GM23338 (cell line): ENCODE results near the gene MERTK. TPM values are rescaled to one million over a fixed set of nuclear protein-coding genes. Genes with fewer than 3 reads are reported as not detected.

Experiments
- ATAC-seq: fragments of 200-7000 bp; cut with Tn5 transposase; 3 replicates; pipeline ENCODE4 v1.9.1; 2020
- DNase-seq: peaks from one replicate; pipeline ENCODE4 v3.0.0-alpha.2; 2015; ENCODE audit warnings: low spot score
- H2AFZ ChIP-seq: fragments of 200-600 bp; sonication (generic); 2 replicates; pipeline ENCODE4 v1.8.0; 2016; ENCODE audit warnings: antibody characterized with exemption, mild to moderate bottlenecking, moderate library complexity
- H3F3A ChIP-seq: fragments of 200-600 bp; sonication (generic); replicated peaks from 2 replicates; pipeline ENCODE4 v1.8.0; 2017; ENCODE audit warnings: antibody characterized with exemption, mixed run types, low read depth
- H3K27ac ChIP-seq: fragments of 200-600 bp; sonication (generic); 2 replicates; pipeline ENCODE4 v1.6.1; 2016; ENCODE audit warnings: low read depth
- H3K27me3 ChIP-seq: fragments of 200-600 bp; sonication (generic); 2 replicates; pipeline ENCODE4 v1.8.0; 2016; ENCODE audit warnings: mild to moderate bottlenecking, mixed run types, moderate library complexity; ENCODE audit not compliant: insufficient read depth
- H3K36me3 ChIP-seq: fragments of 200-600 bp; sonication (generic); 2 replicates; pipeline ENCODE4 v1.8.0; 2016; ENCODE audit warnings: mild to moderate bottlenecking; ENCODE audit not compliant: insufficient read depth
- H3K4me1 ChIP-seq: fragments of 200-600 bp; sonication (generic); 2 replicates; pipeline ENCODE4 v1.8.0; 2016; ENCODE audit warnings: mild to moderate bottlenecking, moderate library complexity; ENCODE audit not compliant: insufficient read depth
- H3K4me2 ChIP-seq: fragments of 200-600 bp; sonication (generic); 2 replicates; pipeline ENCODE4 v1.7.1; 2017; ENCODE audit warnings: mixed run types
- H3K4me3 ChIP-seq: fragments of 200-600 bp; sonication (generic); 2 replicates; pipeline ENCODE4 v1.6.1; 2016; ENCODE audit warnings: mixed run types
- H3K79me2 ChIP-seq: fragments of 200-600 bp; sonication (generic); replicated peaks from 2 replicates; pipeline ENCODE4 v1.8.0; 2017; ENCODE audit warnings: mild to moderate bottlenecking; ENCODE audit not compliant: insufficient read depth
- H3K9me2 ChIP-seq: fragments of 200-600 bp; sonication (generic); 2 replicates; pipeline ENCODE4 v1.8.0; 2017; ENCODE audit not compliant: insufficient read depth
- H4K20me1 ChIP-seq: fragments of 200-600 bp; sonication (generic); replicated peaks from 2 replicates; pipeline ENCODE4 v1.8.0; 2017; ENCODE audit warnings: mild to moderate bottlenecking; ENCODE audit not compliant: insufficient read depth
- H3K27ac Mint-ChIP-seq: 2 replicates; pipeline ENCODE4 v1.8.0; 2020; ENCODE audit warnings: inconsistent platforms, mild to moderate bottlenecking, moderate library complexity, mixed read lengths
- H3K27me3 Mint-ChIP-seq: 3 replicates; pipeline ENCODE4 v1.8.0; 2022; ENCODE audit warnings: low read depth, mild to moderate bottlenecking, moderate library complexity, mixed read lengths, inconsistent platforms; ENCODE audit not compliant: insufficient read depth, poor library complexity
- H3K36me3 Mint-ChIP-seq: 3 replicates; pipeline ENCODE4 v1.8.0; 2021; ENCODE audit warnings: low read depth, mild to moderate bottlenecking, inconsistent platforms, moderate library complexity, mixed read lengths
- H3K4me1 Mint-ChIP-seq: 3 replicates; pipeline ENCODE4 v1.8.0; 2020; ENCODE audit warnings: mild to moderate bottlenecking, inconsistent platforms, mixed read lengths
- H3K4me3 Mint-ChIP-seq: 3 replicates; pipeline ENCODE4 v1.8.0; 2021; ENCODE audit warnings: moderate library complexity, mild to moderate bottlenecking, inconsistent platforms, mixed read lengths
- H3K9me3 Mint-ChIP-seq: 3 replicates; pipeline ENCODE4 v1.8.0; 2020; ENCODE audit warnings: moderate library complexity, mild to moderate bottlenecking, inconsistent platforms, mixed read lengths
- CREB1 ChIP-seq: fragments of 250-450 bp; sonication (Bioruptor Pico); IDR thresholded peaks from 2 replicates; pipeline ENCODE4 v1.5.0; 2020; ENCODE audit warnings: low read depth, mild to moderate bottlenecking, moderate library complexity
- EZH2 ChIP-seq: fragments of 200-600 bp; sonication (generic); IDR thresholded peaks from one replicate; pipeline ENCODE4 v1.8.0; 2017; ENCODE audit warnings: antibody characterized with exemption, mild to moderate bottlenecking, low read depth; ENCODE audit not compliant: unreplicated experiment
- EZH2phosphoT487 ChIP-seq: fragments of 200-600 bp; sonication (generic); IDR thresholded peaks from one replicate; pipeline ENCODE4 v1.8.1; 2018; ENCODE audit warnings: antibody characterized with exemption; ENCODE audit not compliant: unreplicated experiment
- JUNB ChIP-seq: IDR thresholded peaks from one replicate; pipeline ENCODE4 v1.6.1; 2016; ENCODE audit warnings: antibody characterized with exemption; ENCODE audit not compliant: unreplicated experiment
- NANOG ChIP-seq: IDR thresholded peaks from 2 replicates; pipeline ENCODE4 v1.6.1; 2016; ENCODE audit warnings: antibody characterized with exemption, borderline replicate concordance
- POLR2AphosphoS5 ChIP-seq: IDR thresholded peaks from 2 replicates; pipeline ENCODE4 v1.6.1; 2016; ENCODE audit warnings: antibody characterized with exemption, low read depth
- ZNF331 ChIP-seq: fragments of 250-450 bp; sonication (Bioruptor Pico); IDR thresholded peaks from 2 replicates; pipeline ENCODE4 v1.5.0; 2020; ENCODE audit warnings: low read depth, mild to moderate bottlenecking, moderate library complexity
- polyA plus RNA-seq: library from polyadenylated mRNA; unstranded; fragments of >200 nt; fragmentation: Nextera tagmentation; extraction: Ambion mirVana; gene quantifications from 2 replicates; pipeline ENCODE4 v1.2.1, GENCODE V29; 2016
- total RNA-seq: library from RNA; depleted of rRNA; stranded (reverse); fragments of >200 nt; shearing (Covaris generic); gene quantifications from 2 replicates; pipeline ENCODE4 v1.2.3, GENCODE V29; 2014
- TF ChIP-seq, protein P1 (sequence below): IDR thresholded peaks from one replicate; pipeline ENCODE4 v1.6.1; 2018; ENCODE audit warnings: antibody characterized with exemption; ENCODE audit not compliant: unreplicated experiment

MERTK gene
- total and polyA plus RNA-seq, 2 experiments from 2014 or later = 3.0 to 9.0 TPM

DNA sequence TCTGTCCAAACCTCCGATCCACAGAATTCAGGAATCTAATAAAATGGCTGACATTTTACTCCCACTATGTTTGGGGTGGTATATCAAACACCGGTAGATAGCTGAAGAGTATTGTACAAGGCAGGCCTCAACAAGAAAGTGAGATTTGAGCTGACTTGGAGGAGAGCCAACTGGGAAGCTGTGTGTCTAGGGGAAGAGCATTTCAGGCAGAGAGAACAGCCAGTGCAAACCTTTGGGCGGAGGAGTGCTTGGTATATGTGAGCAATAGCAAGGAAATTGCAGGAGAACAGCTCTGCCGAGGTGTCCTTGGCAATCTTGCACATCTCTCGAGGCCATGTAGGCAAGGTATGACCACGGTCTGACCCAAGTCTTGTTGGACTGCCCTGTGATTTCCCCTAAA lies 1.8 kb upstream of the MERTK start:
- peaks cover 15% of the 10 kb centered on the region for H3K4me1 Mint-ChIP-seq
- H3K27me3 Mint-ChIP-seq = peaks cover 21% of the 10 kb centered on the region
- no peaks in the 10 kb centered on the region for H3F3A ChIP-seq
- no peak for TF ChIP-seq ZNF331 (CRISPR knock-in tag)
- TF ChIP-seq, protein P1, sequence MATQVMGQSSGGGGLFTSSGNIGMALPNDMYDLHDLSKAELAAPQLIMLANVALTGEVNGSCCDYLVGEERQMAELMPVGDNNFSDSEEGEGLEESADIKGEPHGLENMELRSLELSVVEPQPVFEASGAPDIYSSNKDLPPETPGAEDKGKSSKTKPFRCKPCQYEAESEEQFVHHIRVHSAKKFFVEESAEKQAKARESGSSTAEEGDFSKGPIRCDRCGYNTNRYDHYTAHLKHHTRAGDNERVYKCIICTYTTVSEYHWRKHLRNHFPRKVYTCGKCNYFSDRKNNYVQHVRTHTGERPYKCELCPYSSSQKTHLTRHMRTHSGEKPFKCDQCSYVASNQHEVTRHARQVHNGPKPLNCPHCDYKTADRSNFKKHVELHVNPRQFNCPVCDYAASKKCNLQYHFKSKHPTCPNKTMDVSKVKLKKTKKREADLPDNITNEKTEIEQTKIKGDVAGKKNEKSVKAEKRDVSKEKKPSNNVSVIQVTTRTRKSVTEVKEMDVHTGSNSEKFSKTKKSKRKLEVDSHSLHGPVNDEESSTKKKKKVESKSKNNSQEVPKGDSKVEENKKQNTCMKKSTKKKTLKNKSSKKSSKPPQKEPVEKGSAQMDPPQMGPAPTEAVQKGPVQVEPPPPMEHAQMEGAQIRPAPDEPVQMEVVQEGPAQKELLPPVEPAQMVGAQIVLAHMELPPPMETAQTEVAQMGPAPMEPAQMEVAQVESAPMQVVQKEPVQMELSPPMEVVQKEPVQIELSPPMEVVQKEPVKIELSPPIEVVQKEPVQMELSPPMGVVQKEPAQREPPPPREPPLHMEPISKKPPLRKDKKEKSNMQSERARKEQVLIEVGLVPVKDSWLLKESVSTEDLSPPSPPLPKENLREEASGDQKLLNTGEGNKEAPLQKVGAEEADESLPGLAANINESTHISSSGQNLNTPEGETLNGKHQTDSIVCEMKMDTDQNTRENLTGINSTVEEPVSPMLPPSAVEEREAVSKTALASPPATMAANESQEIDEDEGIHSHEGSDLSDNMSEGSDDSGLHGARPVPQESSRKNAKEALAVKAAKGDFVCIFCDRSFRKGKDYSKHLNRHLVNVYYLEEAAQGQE = no peak
- TF ChIP-seq EZH2phosphoT487 = no peak
- no peak for TF ChIP-seq JUNB
- no peak for TF ChIP-seq CREB1 (CRISPR knock-in tag)
- TF ChIP-seq NANOG = no peak
- TF ChIP-seq POLR2AphosphoS5 = no peak
- no peak overlapping the region for H3K27ac ChIP-seq
- no peaks in the 10 kb centered on the region; the same call in 1 of the 2 replicates for H3K79me2 ChIP-seq
- no peaks in the 10 kb centered on the region for H3K9me3 Mint-ChIP-seq
- H3K36me3 ChIP-seq = no peaks in the 10 kb centered on the region
- no peak overlapping the region for H3K4me3 ChIP-seq
- no peaks in the 10 kb centered on the region; the same call in 2 of the 3 replicates for H3K36me3 Mint-ChIP-seq
- H3K27me3 ChIP-seq = peaks cover 28% of the 10 kb centered on the region
- peaks cover 9% of the 10 kb centered on the region; the same call in 1 of the 2 replicates for H4K20me1 ChIP-seq
- H3K4me3 Mint-ChIP-seq = 0 out of 3 replicates have a peak overlapping the region, but pooled peaks have one; percentile 20
- DNase-seq (no peak), ATAC-seq (no peak)
- peaks cover 14% of the 10 kb centered on the region for H3K4me1 ChIP-seq
- no peak overlapping the region for H3K4me2 ChIP-seq
- no peaks in the 10 kb centered on the region for H3K9me2 ChIP-seq
- H2AFZ ChIP-seq = no peak overlapping the region; the same call in 1 of the 2 replicates
- H3K27ac Mint-ChIP-seq = no peak overlapping the region

DNA sequence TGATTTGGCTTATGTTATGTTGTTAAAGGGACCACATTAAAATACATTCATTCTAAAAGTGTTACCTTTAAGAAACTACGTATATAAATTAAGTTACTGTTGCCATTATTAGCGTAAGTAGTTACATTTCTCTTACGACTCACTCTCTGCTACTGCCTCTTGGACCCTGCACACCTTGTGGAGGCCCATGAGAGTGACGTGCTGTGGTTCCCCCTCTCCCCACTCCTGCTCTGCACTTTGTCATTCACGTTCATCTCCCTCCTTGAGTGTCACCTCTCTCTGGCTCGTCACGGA lies 830 bp upstream of the MERTK start:
- no peaks in the 10 kb centered on the region for H3K9me2 ChIP-seq
- Mint-ChIP-seq H3K4me3 (peak overlapping the region; percentile 92), H3K4me1 (peaks cover 18% of the 10 kb centered on the region), H3K27me3 (peaks cover 21% of the 10 kb centered on the region), H3K9me3 (no peaks in the 10 kb centered on the region), H3K36me3 (no peaks in the 10 kb centered on the region; the same call in 2 of the 3 replicates), H3K27ac (no peak overlapping the region)
- H3K4me3 ChIP-seq = peak overlapping the region; percentile 96
- peak overlapping the region; percentile 94 for H3K4me2 ChIP-seq
- H2AFZ ChIP-seq = peak overlapping the region; percentile 99
- H4K20me1 ChIP-seq = peaks cover 9% of the 10 kb centered on the region; the same call in 1 of the 2 replicates
- peaks cover 14% of the 10 kb centered on the region for H3K4me1 ChIP-seq
- H3K36me3 ChIP-seq = no peaks in the 10 kb centered on the region
- ATAC-seq (peak; percentile 5; the same call in 2 of the 3 replicates), DNase-seq (no peak)
- H3K27ac ChIP-seq = no peak overlapping the region
- H3K79me2 ChIP-seq = no peaks in the 10 kb centered on the region; the same call in 1 of the 2 replicates
- peaks cover 28% of the 10 kb centered on the region for H3K27me3 ChIP-seq
- H3F3A ChIP-seq = no peaks in the 10 kb centered on the region
- TF ChIP-seq CREB1 (CRISPR knock-in tag) (peak; percentile 19; the same call in 1 of the 2 replicates), EZH2 (no peak)
- TF ChIP-seq, protein P1 = no peak
